Vagina (tissue), 2 donors: Measurements from ENCODE around the gene CASP2.

Source experiments
- CTCF ChIP-seq, 3 experiments: fragments of 450-650 bp in 2 of 3; fragments of 200-600 bp in 1 of 3; sonication (generic) in 1 of 3; IDR thresholded peaks; one replicate each; pipeline ENCODE4 v1.5.1; 2017 to 2019; ENCODE audit warnings: antibody characterized with exemption in 3 of 3, mild to moderate bottlenecking in 2 of 3, moderate library complexity in 2 of 3
- POLR2AphosphoS5 ChIP-seq, 2 donors: sonication (generic); formaldehyde crosslinking; IDR thresholded peaks; one replicate each; pipeline ENCODE4 v1.9.0; 2017; ENCODE audit warnings: antibody characterized with exemption in 2 of 2, mild to moderate bottlenecking in 2 of 2, low read depth in 1 of 2; ENCODE audit not compliant: insufficient read depth in 1 of 2

GRCh38 chr7:143337216-143337615 lies 49.1 kb downstream of the CASP2 start:
- TF ChIP-seq POLR2AphosphoS5 (IDR thresholded peaks at IDR 0.05; ENCODE audit: insufficient read depth in 1 of 2, low read depth in 1 of 2) (no peak), CTCF (IDR thresholded peaks at IDR 0.05) (no peak)
